Panc1 (cell line): ENCODE results near the gene HBA1. TPM values are rescaled to one million over a fixed set of nuclear protein-coding genes. Genes with fewer than 3 reads are reported as not detected.
"Not testable (repeated sequence)": the region's sequence is repeated elsewhere in the genome, so short reads cannot be mapped to it uniquely, and the experiment has no call there.

Experiments used
- ATAC-seq: fragments of 200-7000 bp; cut with Tn5 transposase; 2 replicates; pipeline ENCODE4 v1.9.1; 2020; ENCODE audit warnings: mild to moderate bottlenecking, moderate library complexity
- BruUV-seq: library from RNA; stranded (reverse); fragments of 400-500 nt; replicated peaks from 2 replicates; lab custom pipeline; 2021; lab: Mats Ljungman, UMichigan
- CTCF ChIA-PET: fragments of 300-600 bp; sonication (Branson Sonifier 250); formaldehyde crosslinking; loops from one replicate; lab custom pipeline; 2022; ENCODE audit warnings: antibody characterized with exemption; lab: Charles Lee
- POLR2A ChIA-PET: fragments of 300-600 bp; sonication (Branson Sonifier 250); formaldehyde crosslinking; loops from one replicate; lab custom pipeline; 2022; ENCODE audit warnings: antibody characterized with exemption; lab: Charles Lee
- DNase-seq: peaks from one replicate; pipeline ENCODE4 v3.0.0-alpha.2; 2010; ENCODE audit warnings: low read depth, low spot score
- H3K27ac ChIP-seq: 2 replicates; pipeline ENCODE4 v1.5.1; 2011; ENCODE audit warnings: mild to moderate bottlenecking, low read length, inconsistent platforms
- H3K27me3 ChIP-seq: fragments of 200-500 bp; sonication (Bioruptor generic); 2 replicates; pipeline ENCODE4 v1.6.0; 2014; ENCODE audit warnings: low read length, inconsistent platforms; ENCODE audit not compliant: control insufficient read depth, insufficient read depth
- H3K36me3 ChIP-seq: fragments of 200-500 bp; sonication (Bioruptor generic); 2 replicates; pipeline ENCODE4 v1.5.1; 2014; ENCODE audit warnings: inconsistent platforms, mild to moderate bottlenecking, low read length, moderate library complexity; ENCODE audit not compliant: control insufficient read depth, insufficient read depth
- H3K4me1 ChIP-seq: 2 replicates; pipeline ENCODE4 v1.5.1; 2011; ENCODE audit warnings: inconsistent platforms, mild to moderate bottlenecking, low read length, moderate library complexity; ENCODE audit not compliant: control insufficient read depth, insufficient read depth
- H3K4me3 ChIP-seq, 2 experiments: 2 replicates each; pipeline ENCODE4 v1.5.1; 2011 to 2012; ENCODE audit warnings: low read depth in 2 of 2, low read length in 2 of 2, mild to moderate bottlenecking in 2 of 2, inconsistent platforms in 1 of 2, moderate library complexity in 1 of 2
- H3K9me3 ChIP-seq: fragments of 200-500 bp; sonication (Bioruptor generic); 2 replicates; pipeline ENCODE4 v1.5.1; 2014; ENCODE audit warnings: low read depth, mild to moderate bottlenecking, inconsistent platforms, low read length, moderate library complexity; ENCODE audit not compliant: control insufficient read depth, insufficient read depth
- CTCF ChIP-seq: fragments of 450-650 bp; IDR thresholded peaks from 2 replicates; pipeline ENCODE4 v1.5.1; 2017; ENCODE audit warnings: mild to moderate bottlenecking
- POLR2AphosphoS5 ChIP-seq: IDR thresholded peaks from 2 replicates; pipeline ENCODE4 v1.6.1; 2012; ENCODE audit warnings: mild to moderate bottlenecking, low read depth, low read length, moderate library complexity
- SIN3A ChIP-seq: IDR thresholded peaks from 2 replicates; pipeline ENCODE4 v1.6.1; 2012; ENCODE audit warnings: low read depth, mild to moderate bottlenecking, low read length, moderate library complexity, borderline replicate concordance; ENCODE audit not compliant: insufficient read depth
- TCF7L2 ChIP-seq: IDR thresholded peaks from 2 replicates; pipeline ENCODE4 v1.6.1; 2011; ENCODE audit warnings: mild to moderate bottlenecking, low read depth, low read length, inconsistent platforms
- in situ Hi-C: cut with HindIII; loops from 2 replicates; pipeline ENCODE4 v1.10.0; 2016; ENCODE audit warnings: low sequenced_read_pairs, low pct_unique_long_range_greater_than_20kb
- intact Hi-C: fragments of 100-400 bp; cut with micrococcal nuclease; formaldehyde crosslinking; loops from one replicate; pipeline ENCODE4 v1.10.0; 2022; ENCODE audit not compliant: unreplicated experiment
- total RNA-seq: library from RNA; stranded (reverse); gene quantifications from one replicate; pipeline ENCODE4 v1.2.1, GENCODE V29; 2021; ENCODE audit not compliant: unreplicated experiment

The HBA1 gene
- total RNA-seq, 1 experiment from 2014 or later: 4.4 TPM

- no TSS peak for BruUV-seq
- ChIA-PET CTCF (no interaction called here), POLR2A (no interaction called here)
- Histone ChIP-seq H3K27ac (no peak overlapping the region), H3K27me3 (no peaks in the 10 kb centered on the region), H3K36me3 (no peaks in the 10 kb centered on the region), H3K9me3 (no peaks in the 10 kb centered on the region), H3K4me3 (no peak overlapping the region), H3K4me1 (no peaks in the 10 kb centered on the region)
- intact Hi-C loops: no loop called here
- ATAC-seq (no peak), DNase-seq (no peak)
- no peak for TF ChIP-seq SIN3A
- no peak for TF ChIP-seq TCF7L2
- TF ChIP-seq CTCF: no peak
- TF ChIP-seq POLR2AphosphoS5: no peak
- in situ Hi-C loops: no loop called here
Observed at GRCh38 chr16:162271-162991, 14.0 kb upstream of the HBA1 start.

GRCh38 chr16:163139-163538 lies 13.3 kb upstream of the HBA1 start:
- H3K4me3 ChIP-seq, H3K27me3 ChIP-seq, H3K9me3 ChIP-seq, H3K4me1 ChIP-seq, H3K27ac ChIP-seq, POLR2A ChIA-PET, CTCF ChIA-PET, DNase-seq, intact Hi-C loops, in situ Hi-C loops, H3K36me3 ChIP-seq, ATAC-seq, BruUV-seq: not testable (repeated sequence)

- in situ Hi-C loops, DNase-seq, H3K36me3 ChIP-seq, H3K27me3 ChIP-seq, H3K4me1 ChIP-seq, BruUV-seq, H3K9me3 ChIP-seq, POLR2A ChIA-PET, intact Hi-C loops, H3K4me3 ChIP-seq, H3K27ac ChIP-seq, CTCF ChIA-PET: not testable (repeated sequence)
- ATAC-seq: peak; percentile 42; the same call in 1 of the 2 replicates
Observed at GRCh38 chr16:163696-164095, 12.8 kb upstream of the HBA1 start.

- BruUV-seq, H3K4me1 ChIP-seq, CTCF ChIA-PET, H3K36me3 ChIP-seq, H3K27me3 ChIP-seq, H3K4me3 ChIP-seq, DNase-seq, H3K27ac ChIP-seq, intact Hi-C loops, in situ Hi-C loops, POLR2A ChIA-PET, H3K9me3 ChIP-seq: not testable (repeated sequence)
- peak; percentile 20; the same call in 1 of the 2 replicates for ATAC-seq
Observed at GRCh38 chr16:164134-164823, 12.2 kb upstream of the HBA1 start.
